Esophagus squamous epithelium (tissue), 4 donors: ENCODE results near the gene CLEC20A.

ENCODE experiments used
- CTCF ChIP-seq, 6 experiments: fragments of 450-650 bp in 4 of 6; fragments of 200-600 bp in 2 of 6; sonication (generic) in 2 of 6; IDR thresholded peaks; one replicate each; pipeline ENCODE4 v1.5.1; 2016 to 2019; ENCODE audit warnings: antibody characterized with exemption in 6 of 6, mild to moderate bottlenecking in 4 of 6, moderate library complexity in 4 of 6
- POLR2A ChIP-seq, 4 donors: fragments of 450-650 bp; IDR thresholded peaks; one replicate each; pipeline ENCODE4 v1.6.1; 2017; ENCODE audit warnings: antibody characterized with exemption in 4 of 4, mild to moderate bottlenecking in 4 of 4, moderate library complexity in 3 of 4

- TF ChIP-seq CTCF (IDR thresholded peaks at IDR 0.05) (no peak), POLR2A (IDR thresholded peaks at IDR 0.05) (no peak)
Observed at GRCh38 chr1:178472531-178472930, 24.2 kb downstream of the CLEC20A start.
